Measurements from ENCODE around the gene DACH1. TPM values are rescaled to one million over a fixed set of nuclear protein-coding genes. Genes with fewer than 3 reads are reported as not detected.

Gene DACH1
- total and polyA plus RNA-seq, 2 of the 8 experiments (the other 6 are each of a cell fraction or from before 2014, with no cell fraction given) = 0.12 to 0.67 TPM

DNA sequence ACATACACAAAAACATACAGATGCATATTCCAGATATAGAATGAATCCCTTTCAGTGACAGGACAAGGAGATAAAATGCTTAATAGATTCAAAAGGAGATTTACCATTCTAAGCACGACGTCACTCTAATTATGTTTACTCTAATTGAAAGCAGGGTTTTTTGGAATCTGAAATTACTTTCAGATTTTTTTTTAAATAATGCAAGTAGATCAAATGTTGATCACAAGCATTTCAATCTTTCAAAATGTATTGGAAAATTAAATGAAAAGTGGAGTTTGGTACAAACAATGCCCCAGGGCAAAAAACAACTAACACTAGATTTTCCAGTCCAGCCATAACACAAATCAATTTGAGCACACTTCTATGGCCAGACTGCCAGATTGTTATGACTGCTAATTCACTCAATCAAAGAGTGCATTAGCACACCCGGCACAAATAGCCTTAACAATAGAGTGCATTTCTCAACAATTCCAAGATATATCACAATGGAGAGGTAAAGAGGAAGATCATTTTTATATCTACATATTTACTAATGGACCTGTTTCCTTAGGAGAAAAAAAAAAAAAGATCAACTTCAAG, 4.3 kb upstream of the DACH1 start (continued):
- TF ChIP-seq, protein P1, sequence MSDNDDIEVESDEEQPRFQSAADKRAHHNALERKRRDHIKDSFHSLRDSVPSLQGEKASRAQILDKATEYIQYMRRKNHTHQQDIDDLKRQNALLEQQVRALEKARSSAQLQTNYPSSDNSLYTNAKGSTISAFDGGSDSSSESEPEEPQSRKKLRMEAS (IDR thresholded peaks at IDR 0.05) = no peak

All from H1 (cell line).